Activated naive CD4-positive, alpha-beta T cell treated with anti-CD3 and anti-CD28 coated beads for 36 hours (primary cell): ENCODE data around the gene XXYLT1. TPM values are rescaled to one million over a fixed set of nuclear protein-coding genes. Genes with fewer than 3 reads are reported as not detected.

Experiments
- CTCF ChIA-PET: fragments of 350-600 bp; sonication (Branson Sonifier 250); formaldehyde crosslinking; loops from one replicate; lab custom pipeline; 2021; ENCODE audit warnings: antibody characterized with exemption; lab: Charles Lee
- DNase-seq: peaks from one replicate; pipeline ENCODE4 v3.0.0-alpha.2; 2020
- H3K27ac Mint-ChIP-seq: one replicate; pipeline ENCODE4 v1.8.0; 2021; ENCODE audit warnings: mild to moderate bottlenecking, mixed read lengths
- H3K27me3 Mint-ChIP-seq: one replicate; pipeline ENCODE4 v1.8.0; 2021; ENCODE audit warnings: low read depth, mixed read lengths
- H3K36me3 Mint-ChIP-seq: one replicate; pipeline ENCODE4 v1.8.0; 2021; ENCODE audit warnings: low read depth, mixed read lengths
- H3K4me1 Mint-ChIP-seq: one replicate; pipeline ENCODE4 v1.8.0; 2021; ENCODE audit warnings: low read depth, mixed read lengths
- H3K4me3 Mint-ChIP-seq: one replicate; pipeline ENCODE4 v1.8.0; 2021; ENCODE audit warnings: mild to moderate bottlenecking, moderate library complexity, mixed read lengths
- H3K9me3 Mint-ChIP-seq: one replicate; pipeline ENCODE4 v1.8.0; 2021; ENCODE audit warnings: mixed read lengths
- intact Hi-C: fragments of 100-400 bp; cut with micrococcal nuclease; formaldehyde crosslinking; loops from one replicate; pipeline ENCODE4 v1.15.1; 2023
- total RNA-seq, 2 experiments: library from RNA; stranded (reverse); gene quantifications; one replicate each; pipeline ENCODE4 v1.2.3, GENCODE V29; 2021

XXYLT1 gene
- total RNA-seq, 2 experiments from 2014 or later = 1.8 to 2.5 TPM

- peaks cover 24% of the 10 kb centered on the region for H3K4me1 Mint-ChIP-seq
Observed at GRCh38 chr3:195150181-195151118, 120.5 kb downstream of the XXYLT1 start.

GRCh38 chr3:195149292-195150030 lies 121.5 kb downstream of the XXYLT1 start:
- DNase-seq = no peak
- Mint-ChIP-seq H3K4me1 (peaks cover 24% of the 10 kb centered on the region), H3K4me3 (no peak overlapping the region), H3K9me3 (no peaks in the 10 kb centered on the region), H3K27ac (no peak overlapping the region), H3K27me3 (peaks cover 6% of the 10 kb centered on the region), H3K36me3 (peaks cover 1% of the 10 kb centered on the region)
- intact Hi-C loops = no loop called here
- CTCF ChIA-PET = no interaction called here

More at GRCh38 chr3:195150181-195151118, 120.5 kb downstream of the XXYLT1 start:
- peak overlapping the region; percentile 23 for H3K4me3 Mint-ChIP-seq
- H3K27ac Mint-ChIP-seq = peak overlapping the region; percentile 36
- CTCF ChIA-PET = interaction anchor here (1.2 kb wide), 1 partner anchor 72 kb away, joined by 3 read pairs; no protein-coding TSS in a partner anchor
- intact Hi-C loops = no loop called here
- H3K27me3 Mint-ChIP-seq = peaks cover 6% of the 10 kb centered on the region
- H3K9me3 Mint-ChIP-seq = no peaks in the 10 kb centered on the region
- peaks cover 1% of the 10 kb centered on the region for H3K36me3 Mint-ChIP-seq
- no peak for DNase-seq

GRCh38 chr3:195148549-195148948 lies 122.4 kb downstream of the XXYLT1 start:
- CTCF ChIA-PET = interaction anchor here (0.5 to 1.8 kb wide), 3 partner anchors 11 to 476 kb away, joined by 3 to 6 read pairs (median 5); partner anchors contain the start of gene LSG1
- Mint-ChIP-seq H3K9me3 (no peaks in the 10 kb centered on the region), H3K4me1 (peaks cover 24% of the 10 kb centered on the region), H3K36me3 (peaks cover 1% of the 10 kb centered on the region), H3K27me3 (peaks cover 6% of the 10 kb centered on the region), H3K27ac (no peak overlapping the region), H3K4me3 (no peak overlapping the region)
- intact Hi-C loops = no loop called here
- DNase-seq = no peak

- Mint-ChIP-seq H3K4me1 (peaks cover 24% of the 10 kb centered on the region), H3K9me3 (no peaks in the 10 kb centered on the region), H3K36me3 (no peaks in the 10 kb centered on the region), H3K27ac (no peak overlapping the region), H3K4me3 (peak overlapping the region; percentile 59), H3K27me3 (peaks cover 6% of the 10 kb centered on the region)
- CTCF ChIA-PET = interaction anchor here (0.5 to 1.8 kb wide), 3 partner anchors 12 to 475 kb away, joined by 3 to 6 read pairs (median 5); partner anchors contain the start of gene LSG1
- intact Hi-C loops = no loop called here
- peak; percentile 75 for DNase-seq
Observed at GRCh38 chr3:195147649-195148080, 123.3 kb downstream of the XXYLT1 start.

- peaks cover 9% of the 10 kb centered on the region for H3K9me3 Mint-ChIP-seq
- intact Hi-C loops = no loop called here
- H3K27ac Mint-ChIP-seq = no peak overlapping the region
- CTCF ChIA-PET = no interaction called here
- DNase-seq = no peak
- H3K27me3 Mint-ChIP-seq = peaks cover 6% of the 10 kb centered on the region
- no peak overlapping the region for H3K4me3 Mint-ChIP-seq
- peaks cover 3% of the 10 kb centered on the region for H3K36me3 Mint-ChIP-seq
- H3K4me1 Mint-ChIP-seq = peaks cover 24% of the 10 kb centered on the region
Observed at GRCh38 chr3:195146131-195146530, 124.8 kb downstream of the XXYLT1 start.

- Mint-ChIP-seq H3K4me1 (peaks cover 20% of the 10 kb centered on the region), H3K36me3 (peaks cover 8% of the 10 kb centered on the region), H3K27me3 (peaks cover 6% of the 10 kb centered on the region), H3K4me3 (no peak overlapping the region), H3K27ac (no peak overlapping the region), H3K9me3 (peaks cover 13% of the 10 kb centered on the region)
- DNase-seq = no peak
- CTCF ChIA-PET = no interaction called here
- intact Hi-C loops = no loop called here
Observed at GRCh38 chr3:195145579-195145978, 125.4 kb downstream of the XXYLT1 start.

GRCh38 chr3:195143221-195143620 lies 127.7 kb downstream of the XXYLT1 start:
- no peak overlapping the region for H3K4me3 Mint-ChIP-seq
- no peak for DNase-seq
- intact Hi-C loops = no loop called here
- H3K27ac Mint-ChIP-seq = no peak overlapping the region
- H3K4me1 Mint-ChIP-seq = peaks cover 8% of the 10 kb centered on the region
- H3K27me3 Mint-ChIP-seq = peaks cover 3% of the 10 kb centered on the region
- peaks cover 18% of the 10 kb centered on the region for H3K9me3 Mint-ChIP-seq
- CTCF ChIA-PET = interaction anchor here (0.7 kb wide), 1 partner anchor 36 kb away, joined by 7 read pairs; no protein-coding TSS in a partner anchor
- peaks cover 12% of the 10 kb centered on the region for H3K36me3 Mint-ChIP-seq

GRCh38 chr3:195142519-195142918 lies 128.4 kb downstream of the XXYLT1 start:
- no peak overlapping the region for H3K27ac Mint-ChIP-seq
- intact Hi-C loops = no loop called here
- no peak overlapping the region for H3K4me3 Mint-ChIP-seq
- H3K27me3 Mint-ChIP-seq = no peaks in the 10 kb centered on the region
- peaks cover 12% of the 10 kb centered on the region for H3K36me3 Mint-ChIP-seq
- peaks cover under 1% of the 10 kb centered on the region for H3K4me1 Mint-ChIP-seq
- DNase-seq = no peak
- CTCF ChIA-PET = interaction anchor here (0.7 kb wide), 1 partner anchor 35 kb away, joined by 7 read pairs; no protein-coding TSS in a partner anchor
- H3K9me3 Mint-ChIP-seq = peaks cover 18% of the 10 kb centered on the region

GRCh38 chr3:195140816-195141793 lies 129.9 kb downstream of the XXYLT1 start:
- intact Hi-C loops = no loop called here
- Mint-ChIP-seq H3K36me3 (peaks cover 12% of the 10 kb centered on the region), H3K4me1 (no peaks in the 10 kb centered on the region), H3K27ac (no peak overlapping the region), H3K4me3 (no peak overlapping the region), H3K9me3 (peaks cover 18% of the 10 kb centered on the region), H3K27me3 (no peaks in the 10 kb centered on the region)
- CTCF ChIA-PET = no interaction called here
- DNase-seq = no peak

- no peak overlapping the region for H3K27ac Mint-ChIP-seq
Observed at GRCh38 chr3:195140410-195140809, 130.5 kb downstream of the XXYLT1 start.

GRCh38 chr3:195139876-195140240 lies 131.1 kb downstream of the XXYLT1 start:
- CTCF ChIA-PET = no interaction called here
- no peak overlapping the region for H3K27ac Mint-ChIP-seq
- no peak overlapping the region for H3K4me3 Mint-ChIP-seq
- intact Hi-C loops = no loop called here
- peaks cover 12% of the 10 kb centered on the region for H3K36me3 Mint-ChIP-seq
- H3K4me1 Mint-ChIP-seq = no peaks in the 10 kb centered on the region
- H3K27me3 Mint-ChIP-seq = no peaks in the 10 kb centered on the region
- no peak for DNase-seq
- peaks cover 18% of the 10 kb centered on the region for H3K9me3 Mint-ChIP-seq

More at GRCh38 chr3:195140410-195140809, 130.5 kb downstream of the XXYLT1 start:
- H3K27me3 Mint-ChIP-seq = no peaks in the 10 kb centered on the region
- CTCF ChIA-PET = no interaction called here
- DNase-seq = no peak
- intact Hi-C loops = no loop called here
- H3K4me1 Mint-ChIP-seq = no peaks in the 10 kb centered on the region
- H3K36me3 Mint-ChIP-seq = peaks cover 12% of the 10 kb centered on the region
- H3K9me3 Mint-ChIP-seq = peaks cover 18% of the 10 kb centered on the region
- no peak overlapping the region for H3K4me3 Mint-ChIP-seq
